Activated naive CD4-positive, alpha-beta T cell treated with anti-CD3 and anti-CD28 coated beads, Interleukin-2, amount 50 U/mL, for 72 hours (primary cell): ENCODE data around the gene ERC1. TPM values are rescaled to one million over a fixed set of nuclear protein-coding genes. Genes with fewer than 3 reads are reported as not detected.
"Not testable (repeated sequence)": the region's sequence is repeated elsewhere in the genome, so short reads cannot be mapped to it uniquely, and the experiment has no call there.

Source experiments
- ATAC-seq, 2 donors: fragments of 150-1000 bp; cut with Tn5 transposase; 2 replicates each; pipeline ENCODE4 v1.10.0; 2021; ENCODE audit warnings: mild to moderate bottlenecking in 2 of 2, moderate library complexity in 2 of 2
- DNase-seq, 2 donors: peaks; one replicate each; pipeline ENCODE4 v3.0.0; 2021 to 2022; ENCODE audit warnings: low spot score in 2 of 2
- H3K27ac Mint-ChIP-seq, 2 donors: one replicate each; pipeline ENCODE4 v1.8.0; 2022; ENCODE audit warnings: mild to moderate bottlenecking in 2 of 2, mixed read lengths in 2 of 2
- H3K36me3 Mint-ChIP-seq, 2 donors: one replicate each; pipeline ENCODE4 v1.8.0; 2022; ENCODE audit warnings: mixed read lengths in 2 of 2
- H3K9me3 Mint-ChIP-seq, 2 donors: one replicate each; pipeline ENCODE4 v1.8.0; 2022; ENCODE audit warnings: mixed read lengths in 2 of 2
- total RNA-seq, 2 donors: library from RNA; stranded (reverse); gene quantifications; one replicate each; pipeline ENCODE4 v1.2.3, GENCODE V29; 2022

Gene ERC1
- total RNA-seq, 2 donors from 2014 or later: 22.5 to 40.9 TPM

GRCh38 chr12:974271-974862 is 16.7 kb upstream of the ERC1 start:
- Mint-ChIP-seq H3K36me3 (no peaks in the 10 kb centered on the region), H3K27ac (no peak overlapping the region), H3K9me3 (no peaks in the 10 kb centered on the region)
- ATAC-seq (no peak), DNase-seq (no peak)

GRCh38 chr12:976644-977043 is 14.4 kb upstream of the ERC1 start:
- ATAC-seq: no peak

DNA sequence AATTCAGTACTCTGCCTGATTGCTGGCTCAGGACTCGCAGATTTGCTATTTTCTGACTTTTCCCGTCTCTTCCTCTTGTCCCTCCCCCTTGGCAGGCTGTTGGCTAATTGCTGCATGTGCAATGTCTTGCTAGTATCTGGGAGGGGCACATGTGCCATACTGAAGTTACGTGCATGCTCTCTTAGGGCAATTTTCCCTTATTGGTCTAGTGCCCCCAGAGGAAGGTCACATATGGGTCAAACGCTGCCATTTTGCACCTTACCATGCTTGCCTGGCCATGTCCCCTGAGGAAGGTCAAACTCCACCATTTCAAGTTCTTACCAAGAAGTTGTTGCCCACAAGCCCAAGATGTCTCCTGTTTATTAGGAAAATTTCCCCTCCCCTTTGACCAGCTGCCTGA is 13.9 kb upstream of the ERC1 start:
- DNase-seq (no peak), ATAC-seq (no peak)
- Mint-ChIP-seq H3K27ac (no peak overlapping the region), H3K9me3 (no peaks in the 10 kb centered on the region), H3K36me3 (no peaks in the 10 kb centered on the region)

More at GRCh38 chr12:976644-977043, 14.4 kb upstream of the ERC1 start:
- Mint-ChIP-seq H3K9me3 (no peaks in the 10 kb centered on the region), H3K36me3 (no peaks in the 10 kb centered on the region), H3K27ac (no peak overlapping the region)
- no peak for DNase-seq

DNA sequence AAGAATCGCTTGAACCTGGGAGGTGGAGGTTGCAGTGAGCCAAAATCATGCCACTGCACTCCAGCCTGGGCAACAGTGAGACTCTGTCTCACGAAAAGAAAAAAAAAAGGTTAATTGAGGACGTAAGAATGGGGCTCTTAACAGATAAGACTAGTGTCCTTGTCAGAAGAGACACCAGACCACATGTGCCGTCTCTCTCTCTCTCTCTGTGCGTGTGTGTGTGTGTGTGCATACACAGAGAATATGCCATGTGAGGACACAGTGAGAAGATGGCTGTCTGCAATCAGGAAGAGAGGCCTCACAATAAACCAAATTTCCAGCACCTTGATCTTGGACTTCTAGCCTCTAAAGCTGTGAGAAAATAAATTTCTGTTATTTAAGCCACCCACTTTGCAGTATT is 11.7 kb upstream of the ERC1 start:
- Mint-ChIP-seq H3K36me3 (no peaks in the 10 kb centered on the region), H3K9me3 (no peaks in the 10 kb centered on the region), H3K27ac (no peak overlapping the region)
- DNase-seq: no peak
- ATAC-seq: no peak

GRCh38 chr12:981176-981828 is 9.7 kb upstream of the ERC1 start:
- ATAC-seq: peak in 1 of 2 donors; percentile 73
- no peaks in the 10 kb centered on the region for H3K9me3 Mint-ChIP-seq
- no peak overlapping the region for H3K27ac Mint-ChIP-seq
- no peaks in the 10 kb centered on the region for H3K36me3 Mint-ChIP-seq
- DNase-seq: no peak

DNA sequence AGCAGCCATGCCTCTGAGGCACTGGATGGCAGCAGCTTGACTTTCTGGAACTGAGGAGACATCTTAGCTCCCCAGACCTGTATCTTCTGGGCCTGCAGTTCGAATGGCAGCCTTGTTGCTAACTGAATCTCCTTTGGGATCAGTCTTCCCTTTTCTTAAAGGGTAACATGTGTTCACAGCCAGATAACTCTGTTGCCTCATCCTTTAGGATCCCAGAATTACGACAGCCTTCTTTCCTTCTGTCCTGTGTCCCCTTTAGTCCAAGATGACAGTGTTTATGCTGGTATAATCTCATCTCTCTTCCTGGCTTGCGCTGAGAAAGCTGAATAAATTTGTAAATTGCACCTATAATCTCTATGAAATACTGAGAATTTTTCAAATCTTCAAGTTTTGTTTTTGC is 9.1 kb upstream of the ERC1 start:
- no peak for DNase-seq
- no peaks in the 10 kb centered on the region for H3K36me3 Mint-ChIP-seq
- no peak for ATAC-seq
- H3K27ac Mint-ChIP-seq: no peak overlapping the region
- no peaks in the 10 kb centered on the region for H3K9me3 Mint-ChIP-seq

GRCh38 chr12:988646-989045 is 2.4 kb upstream of the ERC1 start:
- DNase-seq (no peak), ATAC-seq (no peak)
- H3K27ac Mint-ChIP-seq: no peak overlapping the region
- peaks cover 0 to 17% of the 10 kb centered on the region in 2 donors for H3K36me3 Mint-ChIP-seq
- no peaks in the 10 kb centered on the region for H3K9me3 Mint-ChIP-seq

DNA sequence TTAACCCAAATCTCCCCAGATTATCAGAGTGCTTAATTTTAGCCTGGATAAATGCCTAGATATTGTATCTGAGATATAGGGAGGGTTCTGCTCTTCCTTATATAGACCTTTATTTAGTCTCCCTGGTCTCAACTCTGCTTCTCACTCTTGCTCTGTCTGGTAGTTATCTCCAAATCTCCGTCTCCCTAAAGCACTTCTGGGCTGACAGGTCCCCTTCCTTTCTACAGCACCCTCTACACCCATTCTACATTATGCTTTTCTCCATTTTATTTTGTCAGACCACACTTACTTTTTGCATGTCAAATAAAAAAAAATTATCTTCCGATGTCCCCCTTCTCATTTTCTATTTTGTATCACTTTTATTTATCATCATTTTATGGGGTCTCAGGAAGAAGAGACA is 2.0 kb upstream of the ERC1 start:
- Mint-ChIP-seq H3K36me3 (peaks cover 0 to 17% of the 10 kb centered on the region in 2 donors), H3K9me3 (no peaks in the 10 kb centered on the region), H3K27ac (peak overlapping the region in 1 of 2 donors; percentile 89)
- ATAC-seq (no peak), DNase-seq (no peak)

DNA sequence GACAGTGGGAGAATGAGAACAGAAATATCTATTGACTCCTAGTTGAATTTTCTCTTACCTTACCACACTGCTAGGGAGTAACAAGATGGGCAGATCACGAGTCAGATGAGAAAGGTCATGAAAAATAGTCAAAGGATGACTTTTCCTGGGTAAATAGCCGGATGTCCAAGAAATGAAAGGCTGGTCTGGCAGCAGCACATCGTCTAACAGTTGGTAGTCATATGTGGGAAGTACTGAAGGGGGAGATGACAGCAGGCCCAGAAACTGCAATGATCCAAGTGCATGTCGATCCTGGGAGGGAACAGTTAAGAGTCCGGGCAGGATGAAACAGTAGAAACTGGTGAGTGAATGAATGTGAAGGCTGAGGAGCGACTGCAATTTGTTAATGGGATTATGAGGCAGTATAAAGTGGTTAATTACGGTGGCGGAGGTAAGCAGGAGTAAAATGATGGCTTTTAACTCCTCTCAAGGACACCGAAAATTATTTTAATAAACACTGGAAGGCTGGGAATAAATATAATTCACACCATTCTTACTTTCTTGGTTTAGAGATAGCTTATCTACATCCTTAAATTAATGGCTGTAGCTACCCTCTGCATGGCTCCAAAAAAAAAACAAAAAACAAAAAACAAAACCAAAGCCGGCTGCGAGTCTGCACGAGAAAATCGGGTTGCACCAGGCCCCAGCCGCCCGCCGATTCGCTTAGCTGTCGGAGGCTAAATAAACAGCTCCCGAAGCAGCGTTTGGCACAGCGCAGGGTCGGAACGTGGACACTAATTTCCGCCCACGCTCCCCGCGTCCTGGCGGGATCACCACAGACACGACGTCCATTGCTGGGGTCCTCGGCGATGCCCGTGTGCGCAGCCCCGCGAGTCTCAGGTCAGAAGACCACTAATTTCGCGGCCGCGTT is 1.0 kb upstream of the ERC1 start:
- peak; percentile 11 to 23 for ATAC-seq
- no peaks in the 10 kb centered on the region for H3K9me3 Mint-ChIP-seq
- H3K27ac Mint-ChIP-seq: peak overlapping the region; percentile 79 to 89
- H3K36me3 Mint-ChIP-seq: peaks cover 0 to 17% of the 10 kb centered on the region in 2 donors
- DNase-seq: peak in 1 of 2 donors; percentile 56

- DNase-seq (no peak), ATAC-seq (peak; percentile 39 to 71)
- Mint-ChIP-seq H3K36me3 (peaks cover 0 to 17% of the 10 kb centered on the region in 2 donors), H3K27ac (peak overlapping the region; percentile 89 to 93), H3K9me3 (no peaks in the 10 kb centered on the region)
Observed at GRCh38 chr12:991350-992333, 619 bp downstream of the ERC1 start.

GRCh38 chr12:992647-993046 is 1.6 kb downstream of the ERC1 start:
- ATAC-seq (no peak), DNase-seq (no peak)
- Mint-ChIP-seq H3K27ac (no peak overlapping the region), H3K9me3 (no peaks in the 10 kb centered on the region), H3K36me3 (peaks cover 0 to 17% of the 10 kb centered on the region in 2 donors)

GRCh38 chr12:996881-997280 is 5.9 kb downstream of the ERC1 start:
- ATAC-seq: no peak
- H3K27ac Mint-ChIP-seq: no peak overlapping the region
- no peak for DNase-seq
- peaks cover 0 to under 1% of the 10 kb centered on the region in 2 donors for H3K36me3 Mint-ChIP-seq
- no peaks in the 10 kb centered on the region for H3K9me3 Mint-ChIP-seq

GRCh38 chr12:997505-997904 is 6.5 kb downstream of the ERC1 start:
- DNase-seq (no peak), ATAC-seq (no peak)
- H3K27ac Mint-ChIP-seq: no peak overlapping the region
- H3K36me3 Mint-ChIP-seq: no peaks in the 10 kb centered on the region
- no peaks in the 10 kb centered on the region for H3K9me3 Mint-ChIP-seq

DNA sequence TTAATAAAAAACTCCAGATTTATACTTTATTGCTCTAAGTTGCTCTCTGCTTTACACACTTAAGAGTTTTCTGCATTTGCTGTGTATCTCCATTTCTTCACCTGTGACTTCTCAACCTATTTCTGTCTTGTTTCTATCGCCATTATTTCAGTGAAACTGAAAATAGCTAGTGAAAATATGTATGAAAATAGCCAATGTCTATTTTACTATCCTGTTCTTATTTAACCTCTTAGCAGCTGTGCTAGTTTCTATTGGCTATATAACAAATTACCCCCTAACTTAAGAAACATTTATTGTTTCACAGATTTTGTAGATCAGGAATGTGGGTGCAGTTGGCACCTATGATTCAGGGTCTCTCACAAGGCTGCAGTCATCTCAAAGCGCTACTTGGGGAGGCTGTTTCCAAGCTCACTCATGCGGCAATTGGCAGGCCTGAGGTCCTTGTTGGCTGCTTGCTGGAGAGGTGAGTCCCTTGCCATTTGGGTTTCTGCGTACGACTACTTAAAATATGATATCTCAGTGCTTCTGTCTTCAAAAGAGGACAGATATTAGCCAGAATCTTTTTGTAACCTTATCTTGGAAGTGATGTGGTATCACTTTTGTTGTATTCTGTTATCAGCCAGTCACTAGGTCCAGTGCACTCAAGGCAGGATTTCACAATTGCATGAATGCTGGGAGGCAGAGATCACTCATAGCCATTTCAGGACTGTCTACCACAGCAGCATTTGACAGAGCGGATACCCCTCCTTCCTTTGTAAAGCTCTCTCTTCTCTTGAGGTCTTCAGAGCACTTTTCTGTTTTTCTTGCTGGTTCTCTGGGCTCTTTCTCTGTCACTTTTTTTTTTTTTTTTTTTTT is 7.2 kb downstream of the ERC1 start:
- Mint-ChIP-seq H3K9me3 (no peaks in the 10 kb centered on the region), H3K27ac (no peak overlapping the region), H3K36me3 (peaks cover 0 to 1% of the 10 kb centered on the region in 2 donors)
- ATAC-seq: no peak
- no peak for DNase-seq

- ATAC-seq, H3K36me3 Mint-ChIP-seq, H3K9me3 Mint-ChIP-seq, DNase-seq, H3K27ac Mint-ChIP-seq: not testable (repeated sequence)
Observed at GRCh38 chr12:999736-1000135, 8.7 kb downstream of the ERC1 start.
